Measurements from ENCODE around the gene RPL4. TPM values are rescaled to one million over a fixed set of nuclear protein-coding genes. Genes with fewer than 3 reads are reported as not detected.

Gene RPL4
- total and polyA plus RNA-seq, 9 of the 15 experiments (the other 6 are each of a cell fraction or from before 2014, with no cell fraction given): 2,055 to 7,760 (median 5,069) TPM

DNA sequence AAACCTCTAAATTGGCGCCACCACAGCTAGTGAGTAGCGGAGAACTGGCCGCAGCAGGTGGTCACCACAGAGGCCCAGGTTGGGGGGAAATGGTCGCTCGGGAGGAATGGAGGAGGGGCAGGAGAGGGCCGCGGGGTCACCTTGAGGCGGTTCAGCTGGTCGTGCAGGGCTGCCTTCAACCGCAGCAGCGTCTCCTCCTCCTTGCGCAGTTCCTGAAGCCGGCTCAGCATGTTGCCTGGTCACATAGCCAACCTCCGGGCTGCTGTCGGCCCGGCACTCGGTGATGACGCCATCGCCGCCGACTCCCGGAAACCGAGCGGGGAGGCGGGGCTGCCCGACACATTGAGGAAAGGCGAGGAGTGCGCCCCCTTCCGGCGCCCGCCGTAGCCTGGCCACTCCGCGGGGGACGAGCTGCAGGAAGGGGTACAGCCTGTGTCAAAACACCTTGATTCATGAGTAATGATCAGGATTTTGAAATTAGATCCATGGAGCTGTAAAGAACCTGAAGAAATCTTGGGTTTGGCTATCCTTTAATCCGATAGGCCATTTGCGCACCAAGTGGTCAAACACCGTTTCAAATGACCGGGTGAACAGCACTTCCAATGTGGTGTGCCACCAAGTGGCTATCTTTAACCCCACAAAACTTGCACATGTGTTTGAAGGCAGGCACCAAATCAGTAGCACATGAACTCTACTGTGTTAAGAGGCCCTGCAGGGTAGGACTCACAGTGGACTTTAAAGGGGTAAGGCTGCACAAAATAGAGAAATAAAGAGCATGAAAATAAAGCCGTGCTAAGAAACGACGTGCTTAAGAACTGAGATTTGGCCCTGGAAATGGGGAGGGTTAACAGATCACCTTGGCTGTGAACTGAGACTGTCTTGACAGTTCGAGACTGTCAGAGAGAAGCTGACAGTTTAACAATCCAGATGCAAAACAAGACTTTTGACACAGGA lies 6.9 kb downstream of the RPL4 start, which contains the start of gene SNAPC5 (continued):
- TF ChIP-seq, protein P1, sequence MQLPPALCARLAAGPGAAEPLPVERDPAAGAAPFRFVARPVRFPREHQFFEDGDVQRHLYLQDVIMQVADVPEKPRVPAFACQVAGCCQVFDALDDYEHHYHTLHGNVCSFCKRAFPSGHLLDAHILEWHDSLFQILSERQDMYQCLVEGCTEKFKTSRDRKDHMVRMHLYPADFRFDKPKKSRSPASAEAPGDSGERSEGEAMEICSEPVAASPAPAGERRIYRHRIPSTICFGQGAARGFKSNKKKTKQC (CRISPR knock-in tag; IDR thresholded peaks at IDR 0.05): peak; percentile 71; the same call in 1 of the 2 replicates
- TF ChIP-seq, protein P2, sequence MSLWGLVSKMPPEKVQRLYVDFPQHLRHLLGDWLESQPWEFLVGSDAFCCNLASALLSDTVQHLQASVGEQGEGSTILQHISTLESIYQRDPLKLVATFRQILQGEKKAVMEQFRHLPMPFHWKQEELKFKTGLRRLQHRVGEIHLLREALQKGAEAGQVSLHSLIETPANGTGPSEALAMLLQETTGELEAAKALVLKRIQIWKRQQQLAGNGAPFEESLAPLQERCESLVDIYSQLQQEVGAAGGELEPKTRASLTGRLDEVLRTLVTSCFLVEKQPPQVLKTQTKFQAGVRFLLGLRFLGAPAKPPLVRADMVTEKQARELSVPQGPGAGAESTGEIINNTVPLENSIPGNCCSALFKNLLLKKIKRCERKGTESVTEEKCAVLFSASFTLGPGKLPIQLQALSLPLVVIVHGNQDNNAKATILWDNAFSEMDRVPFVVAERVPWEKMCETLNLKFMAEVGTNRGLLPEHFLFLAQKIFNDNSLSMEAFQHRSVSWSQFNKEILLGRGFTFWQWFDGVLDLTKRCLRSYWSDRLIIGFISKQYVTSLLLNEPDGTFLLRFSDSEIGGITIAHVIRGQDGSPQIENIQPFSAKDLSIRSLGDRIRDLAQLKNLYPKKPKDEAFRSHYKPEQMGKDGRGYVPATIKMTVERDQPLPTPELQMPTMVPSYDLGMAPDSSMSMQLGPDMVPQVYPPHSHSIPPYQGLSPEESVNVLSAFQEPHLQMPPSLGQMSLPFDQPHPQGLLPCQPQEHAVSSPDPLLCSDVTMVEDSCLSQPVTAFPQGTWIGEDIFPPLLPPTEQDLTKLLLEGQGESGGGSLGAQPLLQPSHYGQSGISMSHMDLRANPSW (CRISPR knock-in tag; IDR thresholded peaks at IDR 0.05): no peak; the same call in 1 of the 2 replicates
- TF ChIP-seq, protein P3, sequence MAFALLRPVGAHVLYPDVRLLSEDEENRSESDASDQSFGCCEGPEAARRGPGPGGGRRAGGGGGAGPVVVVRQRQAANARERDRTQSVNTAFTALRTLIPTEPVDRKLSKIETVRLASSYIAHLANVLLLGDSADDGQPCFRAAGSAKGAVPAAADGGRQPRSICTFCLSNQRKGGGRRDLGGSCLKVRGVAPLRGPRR (CRISPR knock-in tag; IDR thresholded peaks at IDR 0.05): no peak
- TF ChIP-seq DDX20 (tag; IDR thresholded peaks at IDR 0.05; ENCODE audit: low read depth): no peak
- no peak for TF ChIP-seq ZNF785 (CRISPR knock-in tag; IDR thresholded peaks at IDR 0.05)
- TF ChIP-seq NR2F6 (CRISPR knock-in tag; IDR thresholded peaks at IDR 0.05): no peak
- TF ChIP-seq, protein P4, sequence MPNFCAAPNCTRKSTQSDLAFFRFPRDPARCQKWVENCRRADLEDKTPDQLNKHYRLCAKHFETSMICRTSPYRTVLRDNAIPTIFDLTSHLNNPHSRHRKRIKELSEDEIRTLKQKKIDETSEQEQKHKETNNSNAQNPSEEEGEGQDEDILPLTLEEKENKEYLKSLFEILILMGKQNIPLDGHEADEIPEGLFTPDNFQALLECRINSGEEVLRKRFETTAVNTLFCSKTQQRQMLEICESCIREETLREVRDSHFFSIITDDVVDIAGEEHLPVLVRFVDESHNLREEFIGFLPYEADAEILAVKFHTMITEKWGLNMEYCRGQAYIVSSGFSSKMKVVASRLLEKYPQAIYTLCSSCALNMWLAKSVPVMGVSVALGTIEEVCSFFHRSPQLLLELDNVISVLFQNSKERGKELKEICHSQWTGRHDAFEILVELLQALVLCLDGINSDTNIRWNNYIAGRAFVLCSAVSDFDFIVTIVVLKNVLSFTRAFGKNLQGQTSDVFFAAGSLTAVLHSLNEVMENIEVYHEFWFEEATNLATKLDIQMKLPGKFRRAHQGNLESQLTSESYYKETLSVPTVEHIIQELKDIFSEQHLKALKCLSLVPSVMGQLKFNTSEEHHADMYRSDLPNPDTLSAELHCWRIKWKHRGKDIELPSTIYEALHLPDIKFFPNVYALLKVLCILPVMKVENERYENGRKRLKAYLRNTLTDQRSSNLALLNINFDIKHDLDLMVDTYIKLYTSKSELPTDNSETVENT (CRISPR knock-in tag; IDR thresholded peaks at IDR 0.05): no peak
- no peak for TF ChIP-seq ARHGAP35 (IDR thresholded peaks at IDR 0.05; ENCODE audit: partially characterized antibody)
- no peak for TF ChIP-seq ZC3H4 (CRISPR knock-in tag; IDR thresholded peaks at IDR 0.05; ENCODE audit: borderline replicate concordance)
- TF ChIP-seq ZNF57 (CRISPR knock-in tag; IDR thresholded peaks at IDR 0.05): no peak
- TF ChIP-seq ZNF764 (CRISPR knock-in tag; IDR thresholded peaks at IDR 0.05; ENCODE audit: low read depth): no peak
- TF ChIP-seq ILK (tag; IDR thresholded peaks at IDR 0.05; ENCODE audit: borderline replicate concordance, low read depth): no peak
- TF ChIP-seq KLF10 (CRISPR knock-in tag; IDR thresholded peaks at IDR 0.05): no peak
- no peak for TF ChIP-seq CHCHD3 (CRISPR knock-in tag; IDR thresholded peaks at IDR 0.05)
- TF ChIP-seq ZNF224 (CRISPR knock-in tag; IDR thresholded peaks at IDR 0.05): no peak
- TF ChIP-seq ADNP (tag; IDR thresholded peaks at IDR 0.05): no peak
- peak; percentile 79 for TF ChIP-seq KDM5B (IDR thresholded peaks at IDR 0.05; ENCODE audit: insufficient replicate concordance, low read depth, low read length)
- no peak for TF ChIP-seq SIRT6 (IDR thresholded peaks at IDR 0.05; ENCODE audit: low read depth, low read length)
- no peak for TF ChIP-seq TFAM (CRISPR knock-in tag; conservative IDR thresholded peaks at IDR 0.05)
- no peak for TF ChIP-seq POLR3A (IDR thresholded peaks at IDR 0.05; ENCODE audit: borderline replicate concordance, extremely low read depth, insufficient read depth, insufficient read length)
- no peak for TF ChIP-seq RBM25 (IDR thresholded peaks at IDR 0.05; ENCODE audit: low read depth, low read length, severe bottlenecking)
- no peak for TF ChIP-seq WHSC1 (IDR thresholded peaks at IDR 0.05; ENCODE audit: low read length)
